ENCODE results near the gene KRTAP13-3.

Gene KRTAP13-3

DNA sequence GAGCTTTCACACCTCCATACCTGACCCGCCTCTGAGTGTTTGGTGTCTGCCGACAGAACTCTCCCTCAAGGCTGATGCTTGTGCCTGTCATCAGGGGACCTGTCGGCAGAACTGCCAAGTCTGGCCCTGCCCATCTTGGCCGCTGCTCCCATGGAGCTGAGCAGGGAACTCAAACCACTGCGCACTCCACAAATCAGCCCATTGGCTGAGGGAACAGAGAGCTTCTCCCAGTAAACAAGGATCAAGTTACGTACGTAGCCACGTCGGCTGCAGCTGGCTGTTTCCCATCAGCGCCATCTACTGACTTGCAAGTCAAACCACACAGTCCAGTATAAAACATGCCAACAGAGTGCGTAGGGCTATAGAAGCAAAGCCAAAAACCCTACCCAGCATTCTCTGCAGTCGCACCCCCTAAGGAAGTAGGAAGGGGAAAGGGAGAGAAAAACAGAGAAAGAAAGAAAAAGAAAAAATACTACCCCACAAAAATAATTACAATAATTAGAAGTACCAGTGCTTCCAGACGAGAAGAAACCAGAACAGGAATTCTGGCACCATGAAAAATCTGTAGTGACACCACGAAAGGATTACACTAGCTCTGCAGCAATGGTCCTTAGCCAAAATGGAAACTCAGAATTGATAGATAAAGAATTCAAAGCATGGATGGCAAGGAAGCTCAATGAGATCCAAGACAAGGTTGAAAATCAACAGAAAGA lies 16.8 kb downstream of the KRTAP13-3 start:
- no peaks in the 10 kb centered on the region for H3K27me3 Mint-ChIP-seq
- no peaks in the 10 kb centered on the region for H3K9me3 Mint-ChIP-seq
- no peaks in the 10 kb centered on the region for H3K4me1 Mint-ChIP-seq (ENCODE audit: low read depth)
- H3K27ac Mint-ChIP-seq, result no peak overlapping the region
- intact Hi-C loops (cut with micrococcal nuclease), result no loop called here
- no peaks in the 10 kb centered on the region for H3K36me3 Mint-ChIP-seq (ENCODE audit: low read depth)
- no peak overlapping the region for H3K4me3 Mint-ChIP-seq

DNA sequence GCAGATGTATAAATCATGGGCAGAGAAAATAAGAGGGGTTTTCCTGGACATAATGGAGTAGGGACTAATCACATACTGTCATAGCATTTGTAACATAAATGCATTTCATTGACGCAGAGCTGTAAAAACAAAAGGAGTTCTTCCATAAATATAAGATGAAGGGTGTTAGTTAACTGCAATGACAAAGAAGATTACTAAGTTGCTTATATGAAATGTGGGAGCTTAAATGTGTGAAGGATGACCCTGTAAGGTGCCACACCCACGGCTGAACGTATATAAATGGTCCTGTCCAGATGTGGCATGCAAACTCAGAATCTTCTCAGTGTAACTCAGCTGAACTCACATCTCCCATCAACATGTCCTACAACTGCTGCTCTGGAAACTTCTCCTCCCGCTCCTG lies 30.0 kb downstream of the KRTAP13-3 start, which contains the start of gene KRTAP13-1:
TSS of gene KRTAP13-1 (plus strand) at position 301 of the 400 bp plus-strand sequence. CDS start at position 357, 56 bp downstream.
- H3K4me3 Mint-ChIP-seq, result no peak within 1 kb of the TSS
- no peaks in the 10 kb centered on the region for H3K36me3 Mint-ChIP-seq (ENCODE audit: low read depth)

DNA sequence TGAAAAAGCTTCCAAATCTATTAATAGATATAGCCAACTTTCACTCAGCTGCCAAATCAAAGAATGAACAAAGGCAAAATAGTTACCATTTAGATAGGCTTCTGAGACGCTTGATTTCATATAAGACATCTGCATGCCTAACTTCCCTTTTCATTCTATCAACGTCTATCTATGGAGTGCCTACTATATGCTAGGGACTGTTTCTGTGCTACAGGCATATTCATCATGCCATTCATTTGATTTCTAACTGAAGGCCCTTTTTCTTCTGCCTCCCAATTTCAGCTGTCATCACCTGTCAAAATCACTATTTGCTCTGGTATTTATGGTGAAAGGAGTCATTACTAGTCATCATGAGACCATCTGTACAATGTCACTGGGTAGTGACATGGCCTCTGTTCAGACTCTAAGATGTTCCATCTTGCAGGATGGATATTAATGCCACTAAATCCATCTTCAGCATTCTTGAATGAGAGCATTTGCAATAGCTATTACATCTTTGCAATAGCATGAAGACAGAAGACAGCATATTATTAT lies 34.2 kb downstream of the KRTAP13-3 start:
- H3K27me3 Mint-ChIP-seq, result no peaks in the 10 kb centered on the region
- intact Hi-C loops (cut with micrococcal nuclease), result no loop called here
- H3K36me3 Mint-ChIP-seq (ENCODE audit: low read depth), result no peaks in the 10 kb centered on the region
- no peak overlapping the region for H3K27ac Mint-ChIP-seq
- no peak overlapping the region for H3K4me3 Mint-ChIP-seq
- H3K9me3 Mint-ChIP-seq, result peaks cover 11% of the 10 kb centered on the region
- H3K4me1 Mint-ChIP-seq (ENCODE audit: low read depth), result no peaks in the 10 kb centered on the region

More for the DNA sequence above, 30.0 kb downstream of the KRTAP13-3 start, which contains the start of gene KRTAP13-1:
- intact Hi-C loops (cut with micrococcal nuclease), result no loop called here
- Mint-ChIP-seq H3K4me1 (ENCODE audit: low read depth) (no peaks in the 10 kb centered on the region), H3K27me3 (no peaks in the 10 kb centered on the region), H3K27ac (no peak within 1 kb of the TSS), H3K9me3 (peaks cover under 1% of the 10 kb centered on the region)

DNA sequence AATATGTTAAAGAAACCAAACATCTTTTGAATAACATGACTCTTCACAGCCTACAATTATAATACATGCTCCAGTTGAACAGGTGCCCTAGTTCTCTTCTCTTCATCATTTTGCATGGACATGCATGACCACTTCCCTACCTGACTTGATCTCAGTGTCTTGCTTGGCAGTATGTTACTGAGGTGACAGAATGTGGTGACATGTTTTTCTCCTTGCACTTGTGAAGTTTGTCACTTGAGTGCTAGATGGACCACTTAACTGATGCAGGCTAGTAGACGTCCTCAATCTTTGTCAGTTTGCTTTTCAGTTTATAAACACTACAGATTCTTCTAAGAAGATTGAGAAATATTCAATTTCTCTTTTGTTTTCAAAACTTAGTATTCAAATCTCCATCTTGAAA lies 43.5 kb downstream of the KRTAP13-3 start:
- Mint-ChIP-seq H3K9me3 (no peaks in the 10 kb centered on the region), H3K27me3 (no peaks in the 10 kb centered on the region), H3K36me3 (ENCODE audit: low read depth) (no peaks in the 10 kb centered on the region), H3K27ac (no peak overlapping the region), H3K4me1 (ENCODE audit: low read depth) (no peaks in the 10 kb centered on the region), H3K4me3 (no peak overlapping the region)
- intact Hi-C loops (cut with micrococcal nuclease), result no loop called here
